IMR-90 (cell line): Measurements from ENCODE around the gene PLXNA1.

Experiments
- CTCF ChIP-seq: conservative IDR thresholded peaks from 2 replicates; pipeline ENCODE4 v1.5.1; 2012; ENCODE audit warnings: mild to moderate bottlenecking, low read depth, low read length, improper control_type of control experiment
- POLR2A ChIP-seq: IDR thresholded peaks from 2 replicates; pipeline ENCODE4 v1.6.1; 2012; ENCODE audit warnings: mild to moderate bottlenecking, low read depth, low read length

GRCh38 chr3:126958638-126959085 lies 24.3 kb upstream of the PLXNA1 start:
- no peak for TF ChIP-seq CTCF
- no peak for TF ChIP-seq POLR2A
